H1 (cell line): ENCODE results near the gene BIN1. TPM values are rescaled to one million over a fixed set of nuclear protein-coding genes. Genes with fewer than 3 reads are reported as not detected.

Experiments
- CTCF ChIA-PET: fragments of 300-600 bp; sonication (Branson Sonifier 250); formaldehyde crosslinking; loops from one replicate; lab custom pipeline; 2021; ENCODE audit not compliant: partially characterized antibody; lab: Charles Lee
- POLR2A ChIA-PET: fragments of 300-600 bp; sonication (Branson Sonifier 250); formaldehyde crosslinking; loops from one replicate; lab custom pipeline; 2021; ENCODE audit warnings: inconsistent platforms; ENCODE audit not compliant: partially characterized antibody; lab: Charles Lee
- DNase-seq, 2 experiments: peaks; one replicate each; pipeline versions ENCODE4 v3.0.0 to v3.0.0-alpha.2; 2010 to 2022; ENCODE audit warnings: low spot score in 2 of 2, low read depth in 1 of 2, mixed read lengths in 1 of 2
- FAIRE-seq: peaks from 2 replicates; lab custom pipeline; 2011; peaks lifted over from hg19 to GRCh38; lab: Jason Lieb, UNC
- H2AFZ ChIP-seq: 2 replicates; pipeline ENCODE4 v1.8.1; 2012; ENCODE audit warnings: low read length, inconsistent platforms
- H2AK5ac ChIP-seq: 2 replicates; pipeline ENCODE4 v1.6.1; 2013; ENCODE audit warnings: low read depth, low read length
- H2BK120ac ChIP-seq: replicated peaks from 2 replicates; pipeline ENCODE3; 2013; ENCODE audit warnings: low read depth, low read length, inconsistent platforms
- H2BK12ac ChIP-seq: 2 replicates; pipeline ENCODE4 v1.6.1; 2013; ENCODE audit warnings: low read depth, low read length
- H2BK15ac ChIP-seq: 2 replicates; pipeline ENCODE4 v1.6.1; 2013; ENCODE audit warnings: low read length
- H2BK20ac ChIP-seq: 2 replicates; pipeline ENCODE4 v1.6.1; 2013; ENCODE audit warnings: low read length
- H2BK5ac ChIP-seq: 2 replicates; pipeline ENCODE4 v1.6.1; 2013; ENCODE audit warnings: low read depth, low read length
- H3K14ac ChIP-seq: 2 replicates; pipeline ENCODE4 v1.6.1; 2013; ENCODE audit warnings: inconsistent platforms; ENCODE audit not compliant: insufficient read length
- H3K18ac ChIP-seq: 2 replicates; pipeline ENCODE4 v1.6.1; 2013; ENCODE audit warnings: low read length; ENCODE audit errors: extremely low read depth
- H3K23ac ChIP-seq: 2 replicates; pipeline ENCODE4 v1.6.1; 2013; ENCODE audit warnings: inconsistent platforms; ENCODE audit not compliant: insufficient read length
- H3K23me2 ChIP-seq: 2 replicates; pipeline ENCODE4 v1.6.1; 2013; ENCODE audit warnings: low read depth, low read length
- H3K27ac ChIP-seq: 2 replicates; pipeline ENCODE4 v1.6.1; 2011; ENCODE audit warnings: low read depth, low read length, inconsistent platforms
- H3K27me3 ChIP-seq, 4 experiments: replicated peaks in 1 of 4; 1 replicate in 1 of 4; 2 replicates in 3 of 4; pipeline versions ENCODE4 v1.6.1 to v1.8.1; 2011 to 2013; ENCODE audit warnings: low read length in 3 of 4, mild to moderate bottlenecking in 3 of 4, inconsistent platforms in 2 of 4, mixed read lengths in 2 of 4, moderate library complexity in 1 of 4; ENCODE audit not compliant: control insufficient read depth in 3 of 4, insufficient read depth in 3 of 4; ENCODE audit errors: extremely low read depth in 1 of 4
- H3K36me3 ChIP-seq, 4 experiments: 2 replicates each; pipeline versions ENCODE4 v1.6.1 to v1.8.1; 2011 to 2013; ENCODE audit warnings: mild to moderate bottlenecking in 4 of 4, low read length in 3 of 4, moderate library complexity in 2 of 4, control low read depth in 1 of 4, inconsistent platforms in 1 of 4; ENCODE audit not compliant: insufficient read depth in 4 of 4, control insufficient read depth in 2 of 4
- H3K4ac ChIP-seq: replicated peaks from 2 replicates; pipeline ENCODE3; 2013; ENCODE audit warnings: low read length, low read depth, mixed read lengths, inconsistent platforms; ENCODE audit not compliant: insufficient read length
- H3K4me1 ChIP-seq, 4 experiments: replicated peaks in 1 of 4; 1 replicate in 1 of 4; 2 replicates in 3 of 4; pipeline versions ENCODE4 v1.6.1 to v1.8.1; 2011 to 2013; ENCODE audit warnings: low read length in 3 of 4, inconsistent platforms in 2 of 4, mixed read lengths in 1 of 4; ENCODE audit not compliant: insufficient read depth in 4 of 4, control insufficient read depth in 3 of 4
- H3K4me2 ChIP-seq, 2 experiments: 2 replicates each; pipeline versions ENCODE4 v1.6.1 to v1.8.1; 2011 to 2013; ENCODE audit warnings: low read depth in 2 of 2, low read length in 2 of 2, control low read depth in 1 of 2, inconsistent platforms in 1 of 2, mild to moderate bottlenecking in 1 of 2; ENCODE audit not compliant: insufficient read depth in 1 of 2
- H3K4me3 ChIP-seq, 4 experiments: fragments of 200-600, 300-600 bp in 1 of 4; sonication (generic), shearing (Covaris generic), sonication (Bioruptor Twin) in 1 of 4; 2 replicates each; pipeline versions ENCODE4 v1.5.1 to v1.8.1; 2011 to 2016; ENCODE audit warnings: low read length in 4 of 4, low read depth in 3 of 4, control low read depth in 2 of 4, inconsistent platforms in 2 of 4, mild to moderate bottlenecking in 2 of 4, mixed read lengths in 1 of 4, moderate library complexity in 1 of 4; ENCODE audit not compliant: insufficient read depth in 2 of 4; ENCODE audit errors: extremely low read depth in 1 of 4
- H3K56ac ChIP-seq: replicated peaks from 2 replicates; pipeline ENCODE3; 2013; ENCODE audit warnings: low read depth, mild to moderate bottlenecking, mixed read lengths, low read length, inconsistent platforms; ENCODE audit not compliant: insufficient read length
- H3K79me1 ChIP-seq: 2 replicates; pipeline ENCODE4 v1.6.1; 2013; ENCODE audit warnings: low read depth, low read length, control low read depth
- H3K79me2 ChIP-seq, 2 experiments: 2 replicates each; pipeline versions ENCODE4 v1.6.1 to v1.8.1; 2012 to 2013; ENCODE audit warnings: low read length in 2 of 2, mild to moderate bottlenecking in 2 of 2, inconsistent platforms in 1 of 2; ENCODE audit not compliant: insufficient read depth in 2 of 2, control insufficient read depth in 1 of 2
- H3K9ac ChIP-seq, 4 experiments: replicated peaks in 1 of 4; 1 replicate in 1 of 4; 2 replicates in 3 of 4; pipeline versions ENCODE4 v1.6.1 to v1.8.1; 2011 to 2013; ENCODE audit warnings: low read depth in 3 of 4, low read length in 3 of 4, control low read depth in 2 of 4, mild to moderate bottlenecking in 2 of 4, moderate library complexity in 2 of 4, inconsistent platforms in 1 of 4; ENCODE audit errors: extremely low read depth in 1 of 4
- H3K9me3 ChIP-seq, 2 experiments: 2 replicates each; pipeline versions ENCODE4 v1.6.1 to v1.8.1; 2012 to 2013; ENCODE audit warnings: mild to moderate bottlenecking in 2 of 2, moderate library complexity in 2 of 2, control low read depth in 1 of 2, inconsistent platforms in 1 of 2, low read depth in 1 of 2, low read length in 1 of 2, mixed read lengths in 1 of 2; ENCODE audit not compliant: insufficient read depth in 2 of 2
- H4K20me1 ChIP-seq, 2 experiments: replicated peaks in 1 of 2; 2 replicates each; pipeline versions ENCODE3 to v1.8.1; 2011 to 2013; ENCODE audit warnings: inconsistent platforms in 2 of 2, low read length in 2 of 2, mild to moderate bottlenecking in 1 of 2; ENCODE audit not compliant: insufficient read depth in 2 of 2, control insufficient read depth in 1 of 2
- H4K5ac ChIP-seq: 2 replicates; pipeline ENCODE4 v1.6.1; 2013; ENCODE audit warnings: low read length, low read depth, mixed read lengths, inconsistent platforms; ENCODE audit not compliant: insufficient read length
- H4K8ac ChIP-seq: 2 replicates; pipeline ENCODE4 v1.8.0; 2013; ENCODE audit warnings: mild to moderate bottlenecking, moderate library complexity, low read length, inconsistent platforms; ENCODE audit not compliant: insufficient read depth; ENCODE audit errors: extremely low read depth
- H4K91ac ChIP-seq: replicated peaks from 2 replicates; pipeline ENCODE3; 2013; ENCODE audit warnings: low read length, mixed read lengths, inconsistent platforms; ENCODE audit not compliant: insufficient read length
- BRCA1 ChIP-seq: IDR thresholded peaks from 2 replicates; pipeline ENCODE4 v1.6.1; 2012; ENCODE audit warnings: low read depth, low read length, improper control_type of control experiment
- CBX5 ChIP-seq: fragments of 300-800, 300-1000 bp; sonication (generic); IDR thresholded peaks from 2 replicates; pipeline ENCODE4 v1.7.1; 2016; ENCODE audit warnings: antibody characterized with exemption, low read length, low read depth
- E2F6 ChIP-seq: IDR thresholded peaks from 2 replicates; pipeline ENCODE4 v1.6.1; 2012; ENCODE audit warnings: inconsistent platforms
- GABPA ChIP-seq: IDR thresholded peaks from 2 replicates; pipeline ENCODE4 v1.6.1; 2011; ENCODE audit warnings: mild to moderate bottlenecking, low read length, moderate library complexity, borderline replicate concordance; ENCODE audit not compliant: insufficient read depth
- HDAC2 ChIP-seq, 2 experiments: fragments of 300-600 bp in 1 of 2; sonication (generic) in 1 of 2; IDR thresholded peaks; 2 replicates each; pipeline ENCODE4 v1.6.1; 2011 to 2012; ENCODE audit warnings: low read depth in 2 of 2, low read length in 2 of 2, mild to moderate bottlenecking in 2 of 2, moderate library complexity in 2 of 2, borderline replicate concordance in 1 of 2, inconsistent platforms in 1 of 2
- KDM1A ChIP-seq: fragments of 200-600, 300-600 bp; sonication (generic); IDR thresholded peaks from 2 replicates; pipeline ENCODE4 v1.7.1; 2016; ENCODE audit warnings: mild to moderate bottlenecking, low read length, borderline replicate concordance
- KDM4A ChIP-seq: IDR thresholded peaks from one replicate; pipeline ENCODE4 v1.7.1; 2012; ENCODE audit warnings: low read depth, mild to moderate bottlenecking, moderate library complexity, low read length, inconsistent platforms; ENCODE audit not compliant: severe bottlenecking
- NANOG ChIP-seq: IDR thresholded peaks from 2 replicates; pipeline ENCODE4 v1.6.1; 2011; ENCODE audit warnings: low read length, low read depth, mild to moderate bottlenecking, inconsistent platforms; ENCODE audit not compliant: insufficient read depth, poor library complexity, severe bottlenecking
- SIN3A ChIP-seq, 2 experiments: IDR thresholded peaks in 1 of 2; conservative IDR thresholded peaks in 1 of 2; 2 replicates each; pipeline ENCODE4 v1.6.1; 2011 to 2012; ENCODE audit warnings: low read length in 2 of 2, improper control_type of control experiment in 1 of 2, low read depth in 1 of 2, mild to moderate bottlenecking in 1 of 2
- SIX5 ChIP-seq: IDR thresholded peaks from 2 replicates; pipeline ENCODE4 v1.6.1; 2011; ENCODE audit warnings: mild to moderate bottlenecking, low read depth, low read length
- SUZ12 ChIP-seq: fragments of 200-600 bp; sonication (generic); IDR thresholded peaks from 2 replicates; pipeline ENCODE4 v1.6.1; 2012; ENCODE audit warnings: mild to moderate bottlenecking, inconsistent platforms, low read length, moderate library complexity, mixed read lengths
- WGBS, 2 experiments: shearing (Covaris generic) in 1 of 2; methylation state at CpG; one replicate each; pipeline versions ENCODE4 v1.1.6 to v1.1.7; 2013 to 2015; ENCODE audit warnings: low lambda C conversion rate in 2 of 2, mixed read lengths in 2 of 2, inconsistent platforms in 1 of 2, low coverage in 1 of 2, missing lambda C conversion rate in 1 of 2; ENCODE audit not compliant: insufficient replicate concordance in 2 of 2, insufficient coverage in 1 of 2, insufficient read length in 1 of 2; ENCODE audit errors: extremely low coverage in 1 of 2, missing lambda C conversion rate in 1 of 2; 5-methylcytosine and 5-hydroxymethylcytosine counted together
- polyA plus RNA-seq, 7 experiments: library from polyadenylated mRNA; depleted of rRNA in 3 of 7; stranded (reverse) in 5 of 7; unstranded in 2 of 7; fragments of >200 nt in 5 of 7; fragments of 200-250 nt in 2 of 7; gene quantifications; 1 replicate in 5 of 7; 2 replicates in 1 of 7; 4 replicates in 1 of 7; pipeline versions ENCODE4 v1.2.1 to v1.2.3, GENCODE V29; 2011 to 2013; ENCODE audit warnings: missing spikeins in 2 of 7, mixed read lengths in 2 of 7
- total RNA-seq: library from RNA; stranded (reverse); fragmentation: NEBNext Ultra II Directional; extraction: Animal tissue kit (Norgen Biotek cat#: 25700); gene quantifications from 2 replicates; pipeline ENCODE4 v1.2.1, GENCODE V29; 2021

The BIN1 gene
- total and polyA plus RNA-seq, 2 of the 8 experiments (the other 6 are each of a cell fraction or from before 2014, with no cell fraction given) = 23.6 to 35.6 TPM

GRCh38 chr2:127122361-127123027, 15.5 kb upstream of the BIN1 start:
- H2BK12ac ChIP-seq = no peak overlapping the region
- WGBS, 2 experiments = 78% methylated on average over 10 of the region's 10 CpGs; no CpG with 5 or more reads in 1 of the 2 experiments
- FAIRE-seq = no peak

More at GRCh38 chr2:127122361-127123027, 15.5 kb upstream of the BIN1 start:
- no peak for TF ChIP-seq SUZ12
- no peak for TF ChIP-seq GABPA
- no peak for TF ChIP-seq KDM4A
- TF ChIP-seq E2F6 = no peak
- TF ChIP-seq NANOG = no peak
- no peak for TF ChIP-seq HDAC2 (IDR thresholded peaks at IDR 0.05; ENCODE audit: borderline replicate concordance in 1 of 2, low read depth in 2 of 2, low read length in 2 of 2)
- no peak for TF ChIP-seq KDM1A
- no peak for TF ChIP-seq BRCA1
- TF ChIP-seq SIN3A (conservative IDR thresholded peaks at IDR 0.05 in 1 of 2, IDR thresholded peaks at IDR 0.05 in 1 of 2; ENCODE audit: low read depth in 1 of 2, low read length in 2 of 2) = no peak
- no peak for TF ChIP-seq CBX5
- TF ChIP-seq SIX5 = no peak
- H3K14ac ChIP-seq = no peak overlapping the region
- H3K9me3 ChIP-seq = peaks cover 13 to 25% of the 10 kb centered on the region in 2 experiments; a peak in 3 of 4 replicates
- ChIA-PET CTCF (interaction anchor here (0.6 to 2.2 kb wide), 3 partner anchors 9 to 54 kb away, joined by 3 to 12 read pairs (median 3); no protein-coding TSS in a partner anchor), POLR2A (no interaction called here)
- no peak overlapping the region for H3K9ac ChIP-seq
- H3K18ac ChIP-seq = no peak overlapping the region
- no peak overlapping the region for H3K4me2 ChIP-seq
- no peak overlapping the region for H3K27ac ChIP-seq
- no peak overlapping the region for H4K5ac ChIP-seq
- no peaks in the 10 kb centered on the region for H4K20me1 ChIP-seq
- H3K36me3 ChIP-seq = no peaks in the 10 kb centered on the region
- no peak overlapping the region for H4K91ac ChIP-seq
- no peak overlapping the region for H4K8ac ChIP-seq
- H3K79me2 ChIP-seq = no peaks in the 10 kb centered on the region
- H2BK5ac ChIP-seq = no peak overlapping the region
- no peaks in the 10 kb centered on the region for H3K27me3 ChIP-seq
- no peak overlapping the region for H2AK5ac ChIP-seq
- H3K79me1 ChIP-seq = no peaks in the 10 kb centered on the region
- no peak overlapping the region for H3K56ac ChIP-seq
- H3K4me3 ChIP-seq = no peak overlapping the region
- H3K4me1 ChIP-seq = no peaks in the 10 kb centered on the region
- no peak overlapping the region for H2BK20ac ChIP-seq
- H3K4ac ChIP-seq = no peak overlapping the region
- H2BK120ac ChIP-seq = no peak overlapping the region
- H2AFZ ChIP-seq = no peak overlapping the region
- no peak overlapping the region for H2BK15ac ChIP-seq
- no peak overlapping the region for H3K23ac ChIP-seq
- H3K23me2 ChIP-seq = no peaks in the 10 kb centered on the region
- DNase-seq = no peak
